Osteocyte (in vitro differentiated cells): ENCODE results near the gene PCYOX1L. TPM values are rescaled to one million over a fixed set of nuclear protein-coding genes. Genes with fewer than 3 reads are reported as not detected.

Source experiments
- DNase-seq: peaks from one replicate; pipeline ENCODE4 v3.0.0; 2021; ENCODE audit warnings: mixed read lengths; ENCODE audit not compliant: unreplicated experiment; ENCODE audit errors: extremely low spot score
- H3K27ac Mint-ChIP-seq: one replicate; pipeline ENCODE4 v1.8.0; 2021; ENCODE audit warnings: mild to moderate bottlenecking, mixed read lengths; ENCODE audit not compliant: unreplicated experiment
- H3K27me3 Mint-ChIP-seq: one replicate; pipeline ENCODE4 v1.8.0; 2021; ENCODE audit warnings: mixed read lengths; ENCODE audit not compliant: unreplicated experiment
- H3K36me3 Mint-ChIP-seq: one replicate; pipeline ENCODE4 v1.8.0; 2021; ENCODE audit warnings: mixed read lengths; ENCODE audit not compliant: unreplicated experiment
- H3K4me1 Mint-ChIP-seq: one replicate; pipeline ENCODE4 v1.8.0; 2021; ENCODE audit warnings: mixed read lengths; ENCODE audit not compliant: unreplicated experiment
- H3K4me3 Mint-ChIP-seq: one replicate; pipeline ENCODE4 v1.8.0; 2021; ENCODE audit warnings: mild to moderate bottlenecking, moderate library complexity, mixed read lengths; ENCODE audit not compliant: unreplicated experiment
- H3K9me3 Mint-ChIP-seq: one replicate; pipeline ENCODE4 v1.8.0; 2021; ENCODE audit warnings: mixed read lengths; ENCODE audit not compliant: unreplicated experiment
- total RNA-seq: library from RNA; stranded (reverse); gene quantifications from 2 replicates; pipeline ENCODE4 v1.2.1, GENCODE V29; 2021
- TF ChIP-seq, protein P1 (sequence below): fragments of 200-600 bp; sonication (generic); IDR thresholded peaks from 2 replicates; pipeline ENCODE4 v1.5.0; 2021; ENCODE audit warnings: antibody characterized with exemption, mild to moderate bottlenecking, moderate library complexity

PCYOX1L gene
- total RNA-seq, 1 donor from 2014 or later: 7.7 TPM

DNA sequence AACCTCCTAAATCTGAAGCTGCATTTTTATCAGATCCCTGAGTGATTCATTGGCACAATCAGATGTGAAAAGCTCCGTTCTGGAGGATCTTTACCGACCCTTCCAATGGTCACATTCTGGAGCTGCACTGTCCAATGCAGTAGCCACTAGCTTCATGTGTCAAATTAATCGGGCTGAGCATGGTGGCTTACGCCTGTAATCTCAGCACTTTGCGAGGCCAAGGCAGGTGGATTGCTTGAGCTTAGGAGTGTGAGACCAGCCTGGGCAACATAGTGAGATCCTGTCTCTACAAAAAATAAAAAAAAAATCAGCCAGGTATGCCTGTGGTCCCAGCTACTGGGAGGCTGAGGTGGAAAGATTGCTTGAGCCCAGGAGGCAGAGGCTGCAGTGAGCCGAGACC, 17.6 kb downstream of the PCYOX1L start:
- DNase-seq: no peak
- Mint-ChIP-seq H3K27ac (no peak overlapping the region), H3K36me3 (no peaks in the 10 kb centered on the region), H3K4me3 (no peak overlapping the region), H3K4me1 (peaks cover 5% of the 10 kb centered on the region), H3K9me3 (no peaks in the 10 kb centered on the region), H3K27me3 (no peaks in the 10 kb centered on the region)
- TF ChIP-seq, protein P1, sequence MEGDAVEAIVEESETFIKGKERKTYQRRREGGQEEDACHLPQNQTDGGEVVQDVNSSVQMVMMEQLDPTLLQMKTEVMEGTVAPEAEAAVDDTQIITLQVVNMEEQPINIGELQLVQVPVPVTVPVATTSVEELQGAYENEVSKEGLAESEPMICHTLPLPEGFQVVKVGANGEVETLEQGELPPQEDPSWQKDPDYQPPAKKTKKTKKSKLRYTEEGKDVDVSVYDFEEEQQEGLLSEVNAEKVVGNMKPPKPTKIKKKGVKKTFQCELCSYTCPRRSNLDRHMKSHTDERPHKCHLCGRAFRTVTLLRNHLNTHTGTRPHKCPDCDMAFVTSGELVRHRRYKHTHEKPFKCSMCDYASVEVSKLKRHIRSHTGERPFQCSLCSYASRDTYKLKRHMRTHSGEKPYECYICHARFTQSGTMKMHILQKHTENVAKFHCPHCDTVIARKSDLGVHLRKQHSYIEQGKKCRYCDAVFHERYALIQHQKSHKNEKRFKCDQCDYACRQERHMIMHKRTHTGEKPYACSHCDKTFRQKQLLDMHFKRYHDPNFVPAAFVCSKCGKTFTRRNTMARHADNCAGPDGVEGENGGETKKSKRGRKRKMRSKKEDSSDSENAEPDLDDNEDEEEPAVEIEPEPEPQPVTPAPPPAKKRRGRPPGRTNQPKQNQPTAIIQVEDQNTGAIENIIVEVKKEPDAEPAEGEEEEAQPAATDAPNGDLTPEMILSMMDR: no peak

DNA sequence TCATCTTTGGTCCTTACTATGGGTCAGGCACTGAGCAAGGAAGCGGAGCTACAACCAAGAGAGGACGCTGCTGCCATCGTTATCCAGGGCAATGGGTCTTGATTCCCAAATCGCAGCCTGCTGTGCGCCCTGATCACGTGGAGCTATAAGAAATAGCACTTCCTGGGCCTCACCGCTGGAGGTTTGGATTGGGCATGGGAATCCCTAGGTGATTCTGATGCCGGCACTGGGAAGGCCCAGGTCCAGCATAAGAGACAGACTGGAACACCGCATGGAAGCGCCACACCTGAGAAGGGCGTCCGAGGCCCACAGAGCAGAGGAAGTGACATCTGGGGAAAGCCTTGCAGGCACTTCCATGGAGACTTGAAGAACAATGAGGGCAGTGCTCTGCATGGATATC, 18.3 kb downstream of the PCYOX1L start:
- Mint-ChIP-seq H3K4me3 (no peak overlapping the region), H3K27me3 (no peaks in the 10 kb centered on the region), H3K27ac (no peak overlapping the region), H3K9me3 (no peaks in the 10 kb centered on the region), H3K36me3 (no peaks in the 10 kb centered on the region), H3K4me1 (peaks cover 11% of the 10 kb centered on the region)
- no peak for DNase-seq
- TF ChIP-seq, protein P1: no peak

DNA sequence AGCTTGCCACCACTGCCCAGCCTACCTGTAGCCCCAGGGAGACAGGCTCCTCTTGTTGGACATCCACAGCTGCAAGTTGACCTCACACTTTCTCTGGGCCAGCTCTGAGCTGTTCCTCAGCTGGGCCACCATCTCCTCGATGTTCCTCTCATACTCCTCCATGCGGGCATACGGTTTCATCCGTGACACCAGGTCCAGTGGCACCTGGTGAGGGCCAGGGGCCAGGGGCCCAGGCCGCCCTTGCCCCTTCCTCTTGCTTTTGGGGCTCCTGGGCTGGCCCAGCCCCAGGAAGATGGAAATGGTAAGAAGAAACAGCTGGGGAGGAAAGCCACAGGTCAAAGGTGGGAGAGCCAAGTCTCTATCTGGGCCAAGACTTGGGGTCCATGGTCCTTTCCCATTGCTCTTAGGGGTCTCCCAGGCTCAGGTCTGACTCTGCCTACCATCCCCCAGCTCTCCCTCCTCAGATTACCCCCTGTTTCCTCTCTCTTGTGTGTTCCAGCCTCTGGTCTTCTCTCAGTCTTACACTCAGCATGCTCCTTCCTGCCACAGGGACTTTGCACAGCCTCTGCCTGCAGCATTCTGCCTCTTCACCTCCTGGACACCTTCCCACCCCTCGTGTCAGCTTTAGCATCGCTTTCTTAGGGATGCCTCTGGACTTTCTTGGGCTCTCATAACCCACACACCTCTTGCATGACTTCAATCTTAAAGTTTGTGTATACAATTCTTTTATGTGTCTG, 19.0 kb downstream of the PCYOX1L start:
- Mint-ChIP-seq H3K36me3 (no peaks in the 10 kb centered on the region), H3K27ac (no peak overlapping the region), H3K27me3 (no peaks in the 10 kb centered on the region), H3K4me3 (no peak overlapping the region), H3K4me1 (peaks cover 18% of the 10 kb centered on the region), H3K9me3 (no peaks in the 10 kb centered on the region)
- no peak for DNase-seq
- TF ChIP-seq, protein P1: no peak

DNA sequence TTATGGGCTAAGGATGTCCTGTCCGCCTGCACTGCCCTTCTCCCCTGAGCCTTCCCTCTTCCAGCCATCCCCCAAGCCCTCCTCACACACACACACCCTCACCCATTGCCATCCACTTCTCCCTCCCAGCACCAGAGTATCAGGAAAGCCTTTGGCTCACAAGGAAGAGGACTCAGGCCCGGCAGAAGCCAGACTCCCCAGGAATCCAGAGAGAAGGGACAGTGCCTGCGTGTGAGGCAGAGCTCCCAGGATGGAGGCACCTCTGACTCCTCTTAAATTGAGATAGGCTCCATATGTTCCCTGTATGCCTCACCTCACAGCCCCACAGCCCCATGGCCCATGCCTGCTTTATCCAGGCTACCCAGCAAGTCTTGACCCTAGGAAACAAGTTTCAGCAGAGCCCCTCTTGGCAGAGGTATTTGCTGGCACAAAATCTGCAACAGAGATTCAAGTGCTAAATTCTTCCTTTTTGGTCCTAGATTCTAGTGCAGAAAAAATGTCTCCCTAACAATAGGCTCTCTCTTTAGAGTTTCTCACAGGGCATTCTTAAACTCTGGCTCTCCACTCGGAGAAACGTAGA, 20.5 kb downstream of the PCYOX1L start:
- Mint-ChIP-seq H3K4me1 (peaks cover 32% of the 10 kb centered on the region), H3K27me3 (no peaks in the 10 kb centered on the region), H3K36me3 (no peaks in the 10 kb centered on the region), H3K4me3 (no peak overlapping the region), H3K9me3 (no peaks in the 10 kb centered on the region), H3K27ac (peak overlapping the region; percentile 18)
- TF ChIP-seq, protein P1: no peak
- DNase-seq: no peak

DNA sequence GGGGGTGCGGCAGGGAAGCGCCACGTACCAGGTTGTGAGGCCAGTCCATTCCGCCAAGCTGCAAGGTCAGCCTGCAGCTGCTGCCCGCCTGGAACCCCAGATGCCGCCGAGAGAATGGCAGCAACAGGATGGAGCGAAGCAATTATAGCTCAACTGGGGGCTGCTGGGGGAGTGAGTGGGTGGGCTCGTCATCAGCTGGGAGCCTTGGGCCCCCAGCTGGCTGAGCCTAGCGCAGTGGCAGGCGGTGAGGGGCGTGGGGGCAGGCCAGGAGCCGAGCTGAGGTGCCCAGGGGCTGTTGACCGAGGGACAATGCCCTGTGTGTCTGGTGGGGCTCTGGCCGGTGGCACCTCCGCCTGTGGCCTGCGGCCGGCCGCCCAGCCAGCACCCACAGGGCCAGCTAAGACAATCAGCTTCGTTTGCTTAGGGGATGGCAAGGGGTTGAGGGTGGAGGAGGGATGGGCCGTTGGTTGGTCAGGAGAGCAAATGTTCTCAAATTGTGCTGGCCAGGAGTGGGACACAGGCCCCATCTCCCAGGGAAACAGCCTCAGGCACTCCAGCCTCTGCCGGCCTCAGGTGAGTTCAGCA, 21.4 kb downstream of the PCYOX1L start, which contains the start of gene IL17B:
Gene IL17B, minus strand, starts transcription at position 116 of the 585 bp plus-strand sequence. Its CDS starts 67 bp downstream, at position 49.
- Mint-ChIP-seq H3K27me3 (no peaks in the 10 kb centered on the region), H3K27ac (peak within 1 kb of the TSS; percentile 18), H3K9me3 (no peaks in the 10 kb centered on the region), H3K36me3 (no peaks in the 10 kb centered on the region), H3K4me1 (peaks cover 40% of the 10 kb centered on the region), H3K4me3 (no peak within 1 kb of the TSS)
- DNase-seq: no peak
- TF ChIP-seq, protein P1: no peak
